Keratinocyte (primary cell): ENCODE measurements around the gene LGALS7B. TPM values are rescaled to one million over a fixed set of nuclear protein-coding genes. Genes with fewer than 3 reads are reported as not detected.
"Not testable (repeated sequence)": the region's sequence is repeated elsewhere in the genome, so short reads cannot be mapped to it uniquely, and the experiment has no call there.

Source experiments
- DNase-seq: peaks from one replicate; pipeline ENCODE4 v3.0.0-alpha.2; 2011; ENCODE audit warnings: low read depth, missing footprints, low spot score
- FAIRE-seq: peaks from 2 replicates; lab custom pipeline; 2011; peaks lifted over from hg19 to GRCh38; lab: Jason Lieb, UNC
- H2AFZ ChIP-seq: 2 replicates; pipeline ENCODE4 v1.6.0; 2012; ENCODE audit warnings: low read length, control low read depth, inconsistent platforms; ENCODE audit not compliant: control insufficient read depth
- H3K27ac ChIP-seq: 2 replicates; pipeline ENCODE4 v1.5.1; 2011; ENCODE audit warnings: low read length; ENCODE audit not compliant: control insufficient read depth, insufficient read depth
- H3K27me3 ChIP-seq: 3 replicates; pipeline ENCODE4 v1.6.0; 2011; ENCODE audit warnings: low read length; ENCODE audit not compliant: control insufficient read depth, insufficient read depth; ENCODE audit errors: extremely low read depth
- H3K36me3 ChIP-seq, 2 experiments: 2 replicates in 1 of 2; 3 replicates in 1 of 2; pipeline ENCODE4 v1.5.1; 2011; ENCODE audit warnings: low read length in 2 of 2, mild to moderate bottlenecking in 1 of 2; ENCODE audit not compliant: control insufficient read depth in 2 of 2, insufficient read depth in 2 of 2; ENCODE audit errors: extremely low read depth in 1 of 2
- H3K4me1 ChIP-seq: 3 replicates; pipeline ENCODE4 v1.5.1; 2011; ENCODE audit warnings: low read length; ENCODE audit not compliant: control insufficient read depth, insufficient read depth; ENCODE audit errors: extremely low read depth
- H3K4me2 ChIP-seq: 3 replicates; pipeline ENCODE4 v1.6.0; 2011; ENCODE audit warnings: low read depth, low read length; ENCODE audit not compliant: control insufficient read depth, insufficient read depth; ENCODE audit errors: extremely low read depth
- H3K4me3 ChIP-seq, 3 experiments: fragments of 200-600 bp in 1 of 3; sonication (generic) in 1 of 3; 2 replicates in 2 of 3; 3 replicates in 1 of 3; pipeline ENCODE4 v1.5.1; 2011 to 2016; ENCODE audit warnings: low read length in 3 of 3, mild to moderate bottlenecking in 3 of 3, control low read depth in 2 of 3, inconsistent platforms in 1 of 3, low read depth in 1 of 3, mixed read lengths in 1 of 3, mixed run types in 1 of 3, moderate library complexity in 1 of 3; ENCODE audit not compliant: control insufficient read depth in 2 of 3, insufficient read depth in 2 of 3; ENCODE audit errors: extremely low read depth in 1 of 3
- H3K79me2 ChIP-seq: 2 replicates; pipeline ENCODE4 v1.6.0; 2012; ENCODE audit warnings: low read length; ENCODE audit not compliant: control insufficient read depth, insufficient read depth
- H3K9ac ChIP-seq: 3 replicates; pipeline ENCODE4 v1.6.0; 2011; ENCODE audit warnings: low read length; ENCODE audit not compliant: control insufficient read depth, insufficient read depth; ENCODE audit errors: extremely low read depth
- H3K9me1 ChIP-seq: 3 replicates; pipeline ENCODE4 v1.6.0; 2011; ENCODE audit warnings: low read length; ENCODE audit not compliant: control insufficient read depth, insufficient read depth; ENCODE audit errors: extremely low read depth
- H3K9me3 ChIP-seq: 2 replicates; pipeline ENCODE4 v1.5.1; 2012; ENCODE audit warnings: low read depth, low read length; ENCODE audit not compliant: control insufficient read depth
- H4K20me1 ChIP-seq: 3 replicates; pipeline ENCODE4 v1.6.0; 2011; ENCODE audit warnings: low read length; ENCODE audit not compliant: control insufficient read depth, insufficient read depth; ENCODE audit errors: extremely low read depth
- CTCF ChIP-seq, 3 experiments: IDR thresholded peaks in 1 of 3; conservative IDR thresholded peaks in 1 of 3; optimal IDR thresholded peaks in 1 of 3; 2 replicates in 2 of 3; 3 replicates in 1 of 3; pipeline versions ENCODE3 to v1.5.1; 2011; ENCODE audit warnings: low read length in 3 of 3, mild to moderate bottlenecking in 3 of 3, moderate library complexity in 2 of 3, control low read depth in 1 of 3, inconsistent platforms in 1 of 3; ENCODE audit not compliant: insufficient read depth in 2 of 3; ENCODE audit errors: extremely low read depth in 1 of 3
- EZH2 ChIP-seq: IDR thresholded peaks from one replicate; pipeline ENCODE4 v1.6.1; 2012; ENCODE audit warnings: inconsistent platforms, mild to moderate bottlenecking, low read length, moderate library complexity
- dilution Hi-C: fragments of 300-500 bp; cut with MboI; formaldehyde crosslinking; loops from one replicate; pipeline ENCODE4 v1.7.0; 2020; ENCODE audit warnings: low sequenced_read_pairs; ENCODE audit not compliant: extremely low pct_ligation_motif_present
- polyA plus RNA-seq, 5 experiments: library from polyadenylated mRNA; depleted of rRNA in 3 of 5; stranded (reverse) in 3 of 5; stranded (forward) in 1 of 5; unstranded in 1 of 5; fragments of >200 nt; gene quantifications; 1 replicate in 1 of 5; 2 replicates in 3 of 5; 3 replicates in 1 of 5; pipeline versions ENCODE4 v1.2.1 to v1.2.3, GENCODE V29; 2011 to 2012; ENCODE audit warnings: missing spikeins in 2 of 5, low read depth in 1 of 5, low replicate concordance in 1 of 5

LGALS7B gene
- polyA plus RNA-seq, 1 donor (not counting 4 experiments of a cell fraction or from before 2014, with no cell fraction given): 1,668 TPM

GRCh38 chr19:38745316-38745715 lies 43.7 kb upstream of the LGALS7B start:
- Histone ChIP-seq H3K27ac (no peak overlapping the region), H3K36me3 (no peaks in the 10 kb centered on the region), H3K4me3 (no peak overlapping the region), H2AFZ (no peak overlapping the region), H3K4me1 (no peaks in the 10 kb centered on the region), H3K9me1 (no peaks in the 10 kb centered on the region), H3K4me2 (no peak overlapping the region), H3K27me3 (no peaks in the 10 kb centered on the region), H3K9me3 (no peaks in the 10 kb centered on the region), H4K20me1 (no peaks in the 10 kb centered on the region), H3K79me2 (no peaks in the 10 kb centered on the region), H3K9ac (no peak overlapping the region)
- no peak for FAIRE-seq
- dilution Hi-C loops: no loop called here
- TF ChIP-seq EZH2: no peak
- TF ChIP-seq CTCF (optimal IDR thresholded peaks at IDR 0.05 in 1 of 3, IDR thresholded peaks at IDR 0.05 in 1 of 3, conservative IDR thresholded peaks at IDR 0.05 in 1 of 3; ENCODE audit: extremely low read depth in 1 of 3, insufficient read depth in 2 of 3, low read length in 3 of 3): no peak
- DNase-seq: no peak

DNA sequence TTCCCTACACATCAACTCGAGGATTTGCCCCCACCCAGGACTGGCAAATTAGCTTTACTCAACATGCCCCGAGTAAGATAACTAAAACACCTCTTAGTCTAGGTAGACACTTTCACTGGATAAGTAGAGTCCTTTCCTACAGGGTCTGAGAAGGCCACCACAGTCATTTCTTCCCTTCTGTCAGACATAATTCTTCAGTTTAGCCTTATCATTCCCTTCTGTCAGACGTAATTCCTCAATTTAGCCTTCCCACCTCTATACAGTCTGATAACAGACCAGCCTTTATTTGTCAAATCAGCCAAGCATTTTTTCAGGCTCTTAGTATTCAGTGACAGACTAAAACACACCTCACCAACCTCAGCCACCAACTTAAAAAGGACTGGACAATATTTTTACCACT lies 35.2 kb upstream of the LGALS7B start:
- H3K27ac ChIP-seq, H3K4me3 ChIP-seq, H3K9ac ChIP-seq, H4K20me1 ChIP-seq, H3K36me3 ChIP-seq, H2AFZ ChIP-seq, FAIRE-seq, DNase-seq, H3K9me1 ChIP-seq, H3K4me1 ChIP-seq, dilution Hi-C loops, H3K4me2 ChIP-seq, H3K27me3 ChIP-seq, H3K9me3 ChIP-seq, H3K79me2 ChIP-seq: not testable (repeated sequence)

DNA sequence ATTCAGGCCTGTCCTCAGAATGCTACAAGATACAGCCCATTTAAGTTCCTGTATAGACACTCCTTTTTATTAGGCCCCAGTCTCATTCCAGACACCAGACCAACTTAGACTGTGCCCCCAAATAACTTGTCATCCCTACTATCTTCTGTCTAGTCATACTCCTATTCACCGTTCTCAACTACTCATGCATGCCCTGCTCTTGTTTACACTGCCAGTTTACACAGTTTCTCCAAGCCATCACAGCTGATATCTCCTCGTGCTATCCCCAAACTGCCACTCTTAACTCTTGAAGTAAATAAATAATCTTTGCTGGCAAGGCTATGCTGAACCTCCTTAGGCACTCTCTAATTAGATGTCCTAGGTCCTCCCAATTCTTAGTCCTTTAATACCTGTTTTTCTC lies 34.8 kb upstream of the LGALS7B start:
- H3K4me3 ChIP-seq, H3K9me3 ChIP-seq, H3K9ac ChIP-seq, H3K27me3 ChIP-seq, H4K20me1 ChIP-seq, H2AFZ ChIP-seq, H3K4me1 ChIP-seq, H3K27ac ChIP-seq, H3K4me2 ChIP-seq, H3K9me1 ChIP-seq, H3K36me3 ChIP-seq, FAIRE-seq, DNase-seq, dilution Hi-C loops, H3K79me2 ChIP-seq: not testable (repeated sequence)
